VCaP (cell line): ENCODE data around the gene TMEM273.

ENCODE experiments used
- H3K27ac ChIP-seq: fragments of 450-650 bp; 2 replicates; pipeline ENCODE4 v1.5.1; 2017
- TF ChIP-seq, protein P1 (sequence below): fragments of 450-650 bp; conservative IDR thresholded peaks from 2 replicates; pipeline ENCODE4 v1.5.1; 2017; ENCODE audit warnings: mild to moderate bottlenecking, moderate library complexity

TMEM273 gene

DNA sequence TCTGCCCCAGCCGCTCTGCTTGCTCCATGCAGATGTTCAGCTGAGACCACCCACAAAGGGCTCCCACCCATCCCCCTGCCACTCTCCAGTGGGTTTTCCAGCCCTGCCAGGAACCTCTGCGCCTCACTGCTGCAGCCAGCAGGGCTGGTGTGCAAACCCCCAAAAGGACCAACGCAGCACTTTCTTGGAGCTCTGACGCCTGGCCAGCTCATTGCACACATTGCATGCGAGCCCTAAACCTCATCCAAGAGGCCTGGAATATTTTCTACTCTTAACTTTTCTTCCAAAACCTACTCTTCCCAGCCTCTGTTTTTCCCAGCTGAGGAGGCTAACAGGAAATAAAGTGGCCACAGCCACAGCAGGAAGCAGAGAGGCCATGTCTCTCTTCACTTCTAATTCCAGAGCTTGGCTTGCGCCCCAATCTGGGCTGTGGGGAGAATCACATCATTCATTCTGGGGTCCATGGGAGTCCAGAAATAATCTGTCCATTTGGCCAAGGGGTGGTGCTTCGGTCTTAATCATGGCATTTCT lies 49.8 kb downstream of the TMEM273 start:
- TF ChIP-seq, protein P1, sequence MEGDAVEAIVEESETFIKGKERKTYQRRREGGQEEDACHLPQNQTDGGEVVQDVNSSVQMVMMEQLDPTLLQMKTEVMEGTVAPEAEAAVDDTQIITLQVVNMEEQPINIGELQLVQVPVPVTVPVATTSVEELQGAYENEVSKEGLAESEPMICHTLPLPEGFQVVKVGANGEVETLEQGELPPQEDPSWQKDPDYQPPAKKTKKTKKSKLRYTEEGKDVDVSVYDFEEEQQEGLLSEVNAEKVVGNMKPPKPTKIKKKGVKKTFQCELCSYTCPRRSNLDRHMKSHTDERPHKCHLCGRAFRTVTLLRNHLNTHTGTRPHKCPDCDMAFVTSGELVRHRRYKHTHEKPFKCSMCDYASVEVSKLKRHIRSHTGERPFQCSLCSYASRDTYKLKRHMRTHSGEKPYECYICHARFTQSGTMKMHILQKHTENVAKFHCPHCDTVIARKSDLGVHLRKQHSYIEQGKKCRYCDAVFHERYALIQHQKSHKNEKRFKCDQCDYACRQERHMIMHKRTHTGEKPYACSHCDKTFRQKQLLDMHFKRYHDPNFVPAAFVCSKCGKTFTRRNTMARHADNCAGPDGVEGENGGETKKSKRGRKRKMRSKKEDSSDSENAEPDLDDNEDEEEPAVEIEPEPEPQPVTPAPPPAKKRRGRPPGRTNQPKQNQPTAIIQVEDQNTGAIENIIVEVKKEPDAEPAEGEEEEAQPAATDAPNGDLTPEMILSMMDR, result no peak
- H3K27ac ChIP-seq, result no peak overlapping the region

DNA sequence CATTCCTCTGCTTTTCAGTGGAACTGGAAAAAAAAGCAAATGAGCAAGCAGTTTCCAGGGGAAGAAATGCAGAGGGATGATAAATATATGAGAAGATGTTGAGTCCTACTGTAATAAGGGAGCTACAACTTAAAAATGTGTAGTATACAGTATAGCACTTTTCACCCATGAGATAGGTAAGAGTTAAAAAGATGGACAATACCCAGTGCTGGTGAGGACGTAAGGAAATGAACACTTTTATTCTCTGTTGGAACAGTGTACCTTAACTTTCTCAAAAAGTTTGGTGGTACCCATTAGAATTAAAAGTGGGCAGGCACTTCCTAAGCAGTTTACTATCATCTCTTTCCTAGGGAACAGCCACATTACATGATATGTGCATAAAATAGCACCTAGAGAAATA lies 51.7 kb downstream of the TMEM273 start:
- TF ChIP-seq, protein P1, result no peak
- no peak overlapping the region for H3K27ac ChIP-seq

DNA sequence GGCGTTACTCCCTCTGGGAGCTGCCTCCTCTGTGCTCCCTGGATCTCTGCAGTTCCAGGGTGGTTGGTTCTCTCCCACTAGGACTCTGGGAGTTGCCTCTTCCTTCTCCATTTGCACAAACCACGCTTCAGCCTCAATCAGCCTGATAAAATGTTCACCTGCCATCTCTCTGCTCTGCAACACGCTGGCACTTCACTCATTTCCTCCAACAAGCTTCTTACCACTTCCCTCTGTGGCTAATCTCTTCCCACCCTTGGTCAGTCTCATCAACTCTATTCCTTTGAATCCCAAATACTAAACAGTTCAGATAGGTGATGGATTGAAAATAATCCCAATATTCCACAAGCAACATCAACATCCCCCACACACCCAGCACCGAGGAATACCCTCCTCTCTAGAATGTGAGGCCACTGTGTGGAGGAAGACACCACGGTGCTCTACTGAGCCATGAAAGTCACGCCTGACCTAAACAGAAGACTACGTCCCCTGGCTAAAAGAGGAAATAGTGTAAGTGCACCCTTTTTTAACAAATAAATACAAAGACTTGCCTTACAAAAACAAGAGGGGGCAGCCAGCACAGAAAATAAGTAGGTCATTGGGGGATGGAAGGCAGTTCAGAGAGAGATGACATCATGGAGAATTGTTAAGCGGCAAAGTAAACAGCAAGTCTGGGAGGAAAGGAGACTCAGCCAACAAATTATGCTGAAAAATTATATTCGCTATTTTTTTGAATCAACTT lies 52.4 kb downstream of the TMEM273 start:
- no peak overlapping the region for H3K27ac ChIP-seq

DNA sequence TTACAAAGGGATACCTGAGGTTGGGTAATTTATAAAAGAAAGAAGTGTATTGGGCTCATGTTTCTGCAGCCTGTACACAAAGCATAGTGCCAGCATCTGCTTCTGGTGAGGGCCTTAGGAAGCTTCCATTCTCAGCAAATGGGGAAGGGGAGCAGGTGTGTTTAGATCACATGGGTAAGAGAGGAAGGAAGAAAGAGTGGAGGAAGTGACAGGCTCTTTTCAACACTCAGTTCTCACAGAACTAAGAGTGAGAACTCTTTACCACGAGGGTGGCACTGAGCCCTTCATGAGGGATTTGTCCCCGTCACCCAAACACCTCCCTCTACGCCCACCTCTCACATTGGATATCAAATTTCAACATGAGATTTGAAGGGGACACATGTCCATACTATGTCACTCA lies 53.9 kb downstream of the TMEM273 start:
- TF ChIP-seq, protein P1, result no peak
- H3K27ac ChIP-seq, result no peak overlapping the region

More for the DNA sequence above, 52.4 kb downstream of the TMEM273 start:
- TF ChIP-seq, protein P1, result no peak

DNA sequence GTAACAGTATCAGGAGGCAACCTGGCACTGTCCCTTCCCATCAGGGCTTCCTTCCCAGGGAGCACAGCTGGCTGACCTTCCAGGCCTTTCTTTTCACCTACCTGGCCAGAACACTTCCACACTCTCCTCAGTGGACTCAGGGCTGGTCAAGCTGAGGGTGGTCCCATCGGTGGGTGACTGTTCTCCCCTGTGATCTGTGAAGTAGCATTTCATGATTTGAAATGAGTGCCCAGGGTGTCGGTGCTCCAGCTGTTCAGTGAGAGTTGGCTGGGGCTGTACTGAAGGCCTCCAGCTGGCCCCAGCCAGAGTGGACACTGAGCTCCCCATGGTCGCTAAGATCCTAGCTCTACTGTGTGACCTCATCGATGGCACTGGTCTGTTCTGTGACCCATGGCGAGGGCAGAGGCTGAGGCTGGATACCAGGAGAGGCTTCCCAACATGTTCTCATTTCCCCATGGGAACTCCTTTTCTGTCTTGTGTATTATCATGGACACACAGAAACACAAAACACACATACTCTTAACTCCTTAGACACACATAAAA lies 54.4 kb downstream of the TMEM273 start, which contains the start of gene FAM170B:
Gene FAM170B (minus strand): TSS at position 316 of the 543 bp plus-strand sequence. CDS start 103 bp downstream, at position 213.
- TF ChIP-seq, protein P1, result no peak
- H3K27ac ChIP-seq, result no peak within 1 kb of the TSS

DNA sequence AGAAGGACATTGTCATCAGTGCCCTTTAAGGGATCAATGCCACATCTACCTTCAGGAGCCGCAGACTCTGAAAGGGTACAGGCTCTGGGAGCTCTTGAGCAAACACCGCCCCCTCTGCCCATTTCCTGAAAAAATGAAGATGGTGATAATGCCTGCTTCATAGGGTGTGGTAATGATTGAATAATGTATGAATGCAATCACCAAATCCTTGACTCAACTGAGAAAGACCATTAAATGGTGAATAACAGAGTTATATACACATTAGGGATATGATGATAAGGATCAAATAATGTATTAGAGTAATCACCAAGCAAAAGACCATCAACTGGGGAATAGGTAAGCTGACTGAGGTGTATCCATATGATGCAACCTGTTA lies 55.8 kb downstream of the TMEM273 start:
- H3K27ac ChIP-seq, result no peak overlapping the region
- TF ChIP-seq, protein P1, result no peak

DNA sequence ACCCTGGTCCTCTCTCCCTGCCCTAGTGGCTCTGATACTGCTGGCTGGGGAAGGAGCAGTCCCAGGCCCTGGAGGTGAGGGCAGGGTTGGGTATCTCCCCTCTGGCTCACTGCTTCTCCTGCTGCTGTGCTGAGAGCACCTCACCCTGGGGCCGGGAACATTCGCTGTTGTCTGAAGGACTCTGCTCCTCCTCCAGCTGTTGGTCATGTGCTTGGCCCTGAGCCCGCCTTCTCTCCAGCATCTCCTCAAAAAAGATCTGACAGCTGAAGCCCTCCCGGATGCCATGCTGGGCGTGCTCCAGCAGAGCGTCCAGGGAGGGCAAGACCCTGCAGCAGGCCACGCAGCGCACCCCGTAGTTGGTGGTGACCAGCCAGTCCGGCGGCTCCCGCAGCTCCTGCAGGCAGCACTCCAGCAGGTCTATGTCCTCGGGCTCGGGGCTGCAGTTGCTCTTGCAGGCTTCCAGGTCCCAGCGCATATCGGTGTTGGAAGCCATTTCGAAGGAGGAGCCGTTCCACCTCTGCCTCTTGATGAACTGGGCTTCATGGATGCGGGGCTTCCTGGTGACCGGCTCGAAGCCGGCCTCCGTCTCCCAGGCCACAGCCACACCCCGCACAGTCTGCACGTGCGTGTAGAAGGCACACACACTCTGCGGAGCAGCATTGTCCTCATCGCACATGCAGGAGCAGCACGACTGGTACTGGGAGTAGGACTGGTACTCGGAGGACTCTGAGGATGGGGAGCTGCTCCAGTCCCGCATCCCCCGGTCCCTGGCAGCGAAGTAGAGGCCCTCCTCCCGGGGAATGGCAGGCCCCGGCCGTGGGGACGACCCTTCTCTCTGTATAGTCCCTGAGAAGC lies 56.5 kb downstream of the TMEM273 start:
- no peak overlapping the region for H3K27ac ChIP-seq
- TF ChIP-seq, protein P1, result no peak
